Stimulated activated memory B cell treated with anti-CD40 and anti-IgM and Interleukin-4, amounts not matched to agents 10 μg/mL and 1 μg/mL and 100 μg/mL, for 72 hours (primary cell): ENCODE results near the gene PTPN22.

Experiments
- ATAC-seq: fragments of 150-1000 bp; cut with Tn5 transposase; 2 replicates; pipeline ENCODE4 v1.10.0; 2021
- H3K27ac Mint-ChIP-seq: one replicate; pipeline ENCODE4 v1.8.0; 2022; ENCODE audit warnings: mild to moderate bottlenecking, mixed read lengths
- H3K27me3 Mint-ChIP-seq: one replicate; pipeline ENCODE4 v1.8.0; 2022; ENCODE audit warnings: mixed read lengths
- H3K36me3 Mint-ChIP-seq: one replicate; pipeline ENCODE4 v1.8.0; 2022; ENCODE audit warnings: mixed read lengths
- H3K4me1 Mint-ChIP-seq: one replicate; pipeline ENCODE4 v1.8.0; 2022; ENCODE audit warnings: mixed read lengths
- H3K4me3 Mint-ChIP-seq: one replicate; pipeline ENCODE4 v1.8.0; 2022; ENCODE audit warnings: mild to moderate bottlenecking, moderate library complexity, mixed read lengths
- H3K9me3 Mint-ChIP-seq: one replicate; pipeline ENCODE4 v1.8.0; 2022; ENCODE audit warnings: mixed read lengths

The PTPN22 gene

DNA sequence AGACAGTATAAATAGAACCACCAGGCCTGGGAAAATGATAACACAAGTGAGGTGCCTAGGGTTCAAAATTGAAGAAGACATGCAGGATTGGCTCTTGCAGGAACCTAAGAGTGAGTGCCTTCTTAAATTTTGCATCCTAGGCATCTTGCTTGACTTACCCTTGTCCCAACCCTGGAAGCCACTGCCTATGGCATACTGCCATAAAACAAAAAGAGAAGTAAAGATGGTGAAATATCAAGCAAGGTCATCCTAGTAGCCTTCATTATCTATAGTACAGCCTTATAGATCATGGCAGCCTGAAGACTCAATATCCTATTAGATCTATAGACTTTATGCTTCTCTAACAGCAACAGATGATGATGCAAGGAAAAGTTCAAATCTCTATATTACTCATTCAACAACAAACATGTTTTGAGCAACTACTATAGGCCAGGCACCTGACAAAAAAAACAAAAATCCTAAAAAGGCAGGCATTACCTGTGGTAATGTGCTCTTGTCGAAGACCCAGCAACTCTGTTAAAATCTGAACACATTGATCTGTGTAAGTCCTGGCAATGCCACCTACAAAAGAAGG, 26.8 kb upstream of the PTPN22 start:
- H3K27ac Mint-ChIP-seq = no peak overlapping the region
- H3K9me3 Mint-ChIP-seq = no peaks in the 10 kb centered on the region
- no peaks in the 10 kb centered on the region for H3K27me3 Mint-ChIP-seq
- no peak overlapping the region for H3K4me3 Mint-ChIP-seq
- ATAC-seq = no peak
- H3K4me1 Mint-ChIP-seq = peaks cover 22% of the 10 kb centered on the region
- H3K36me3 Mint-ChIP-seq = peaks cover 73% of the 10 kb centered on the region

DNA sequence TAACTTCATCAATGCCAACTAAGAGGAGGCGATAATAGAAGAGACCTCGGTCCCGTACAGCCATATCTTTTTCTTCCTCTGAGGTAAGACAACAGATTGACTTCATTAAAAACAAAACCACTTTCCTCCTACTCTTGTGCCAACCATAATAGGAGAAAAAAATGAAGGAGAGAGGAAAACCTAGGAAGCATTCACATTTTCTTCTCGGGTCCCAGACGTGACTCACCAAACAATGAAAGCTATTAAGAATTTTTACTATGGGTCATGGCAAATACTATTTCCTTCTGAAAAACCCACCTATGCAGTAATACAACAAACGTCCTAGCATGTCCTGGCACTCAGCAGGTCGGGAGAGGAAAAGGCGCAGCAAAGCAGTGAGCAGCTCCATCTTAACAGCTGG, 24.4 kb upstream of the PTPN22 start:
- no peak overlapping the region for H3K27ac Mint-ChIP-seq
- H3K27me3 Mint-ChIP-seq = no peaks in the 10 kb centered on the region
- H3K4me3 Mint-ChIP-seq = no peak overlapping the region
- H3K9me3 Mint-ChIP-seq = no peaks in the 10 kb centered on the region
- H3K4me1 Mint-ChIP-seq = peaks cover 5% of the 10 kb centered on the region
- ATAC-seq = no peak
- peaks cover 54% of the 10 kb centered on the region for H3K36me3 Mint-ChIP-seq

DNA sequence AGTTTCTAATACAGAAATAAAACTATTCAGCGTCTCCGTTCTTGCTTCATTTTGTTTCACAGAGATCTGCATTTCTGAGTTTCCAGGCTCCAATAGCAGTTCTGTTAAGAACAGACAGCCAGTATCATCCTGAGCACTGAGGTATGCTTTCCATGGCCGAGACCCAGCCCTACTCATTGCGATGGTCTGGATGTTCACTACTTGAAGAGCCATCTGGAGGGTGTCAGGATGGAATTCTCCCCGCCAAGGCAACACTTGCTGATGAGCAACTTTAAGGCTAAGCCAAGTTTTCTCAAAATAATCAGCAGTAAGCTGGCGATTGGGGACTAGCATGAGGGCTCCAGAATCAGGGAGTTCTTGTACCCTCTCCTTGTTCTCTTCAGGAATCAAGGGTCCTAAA, 23.6 kb upstream of the PTPN22 start:
- Mint-ChIP-seq H3K27ac (peak overlapping the region; percentile 5), H3K9me3 (no peaks in the 10 kb centered on the region), H3K4me1 (peaks cover 5% of the 10 kb centered on the region), H3K4me3 (no peak overlapping the region), H3K36me3 (peaks cover 57% of the 10 kb centered on the region), H3K27me3 (no peaks in the 10 kb centered on the region)
- no peak for ATAC-seq

DNA sequence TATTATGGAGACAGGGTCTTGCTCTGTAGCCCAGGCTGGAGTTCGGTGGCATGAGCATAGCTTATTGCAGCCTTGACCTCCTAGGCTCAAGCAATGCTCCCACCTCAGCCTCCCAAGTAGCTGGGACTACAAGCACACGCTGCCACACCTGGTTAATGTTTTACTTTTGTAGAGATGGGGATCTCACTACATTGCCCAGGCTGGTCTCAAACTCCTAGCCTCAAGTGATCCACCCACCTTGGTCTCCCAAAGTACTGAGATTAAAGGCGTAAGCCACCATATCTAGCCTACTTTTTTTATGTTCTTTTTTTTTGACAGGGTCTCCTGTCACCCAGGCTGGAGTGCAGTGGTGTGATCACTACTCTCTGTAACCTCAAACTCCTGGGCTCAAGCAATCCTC, 21.8 kb upstream of the PTPN22 start:
- ATAC-seq = no peak
- Mint-ChIP-seq H3K27me3 (no peaks in the 10 kb centered on the region), H3K9me3 (no peaks in the 10 kb centered on the region), H3K4me3 (no peak overlapping the region), H3K36me3 (peaks cover 44% of the 10 kb centered on the region), H3K27ac (peak overlapping the region; percentile 5), H3K4me1 (no peaks in the 10 kb centered on the region)

DNA sequence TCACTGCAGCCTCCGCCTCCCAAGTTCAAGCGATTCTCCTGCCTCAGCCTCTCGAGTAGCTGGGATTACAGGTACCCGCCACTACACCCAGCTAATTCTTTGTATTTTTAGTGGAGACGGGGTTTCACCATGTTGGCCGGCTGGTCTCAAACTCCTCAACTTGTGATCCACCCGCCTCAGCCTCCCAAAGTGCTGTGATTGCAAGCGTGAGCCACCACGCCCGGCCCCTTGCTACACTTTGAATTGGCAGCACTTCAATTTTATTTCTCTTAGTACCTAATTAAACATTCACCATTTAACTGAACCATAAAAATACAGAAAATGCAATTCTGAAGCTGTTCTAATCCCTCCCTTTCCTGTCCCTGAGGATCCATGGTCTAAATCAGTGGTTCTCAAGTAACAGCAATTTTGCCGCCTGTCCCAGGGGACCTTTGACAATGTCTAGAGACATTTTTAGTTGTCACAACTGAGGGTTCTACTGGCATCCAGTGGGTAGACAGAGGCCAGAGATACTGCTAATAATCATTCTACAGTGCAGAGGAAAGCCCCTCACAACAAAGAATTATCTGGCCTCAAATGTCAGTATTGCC, 20.2 kb upstream of the PTPN22 start:
- Mint-ChIP-seq H3K27ac (no peak overlapping the region), H3K4me1 (no peaks in the 10 kb centered on the region), H3K36me3 (peaks cover 32% of the 10 kb centered on the region), H3K27me3 (no peaks in the 10 kb centered on the region), H3K9me3 (no peaks in the 10 kb centered on the region), H3K4me3 (no peak overlapping the region)
- no peak for ATAC-seq

DNA sequence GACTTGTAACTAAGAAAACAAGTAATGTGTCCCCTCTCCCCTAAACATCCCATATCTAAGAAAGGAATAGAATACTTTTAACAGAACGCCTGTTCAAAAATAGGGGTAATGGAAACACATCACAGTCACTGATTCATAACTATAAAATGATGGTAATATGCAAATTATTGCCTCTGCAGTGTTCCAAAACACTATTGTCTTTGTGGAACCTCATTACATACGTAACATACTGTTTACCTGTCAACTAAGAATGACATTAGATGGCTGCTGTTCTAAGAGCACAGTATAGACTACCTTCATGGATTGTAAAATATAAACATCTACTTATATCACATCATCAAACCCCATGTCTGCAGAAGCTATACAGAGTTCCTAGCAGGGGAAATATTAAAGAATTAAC, 19.3 kb upstream of the PTPN22 start:
- Mint-ChIP-seq H3K4me1 (no peaks in the 10 kb centered on the region), H3K27me3 (no peaks in the 10 kb centered on the region), H3K36me3 (peaks cover 29% of the 10 kb centered on the region), H3K27ac (no peak overlapping the region), H3K9me3 (no peaks in the 10 kb centered on the region), H3K4me3 (no peak overlapping the region)
- no peak for ATAC-seq

DNA sequence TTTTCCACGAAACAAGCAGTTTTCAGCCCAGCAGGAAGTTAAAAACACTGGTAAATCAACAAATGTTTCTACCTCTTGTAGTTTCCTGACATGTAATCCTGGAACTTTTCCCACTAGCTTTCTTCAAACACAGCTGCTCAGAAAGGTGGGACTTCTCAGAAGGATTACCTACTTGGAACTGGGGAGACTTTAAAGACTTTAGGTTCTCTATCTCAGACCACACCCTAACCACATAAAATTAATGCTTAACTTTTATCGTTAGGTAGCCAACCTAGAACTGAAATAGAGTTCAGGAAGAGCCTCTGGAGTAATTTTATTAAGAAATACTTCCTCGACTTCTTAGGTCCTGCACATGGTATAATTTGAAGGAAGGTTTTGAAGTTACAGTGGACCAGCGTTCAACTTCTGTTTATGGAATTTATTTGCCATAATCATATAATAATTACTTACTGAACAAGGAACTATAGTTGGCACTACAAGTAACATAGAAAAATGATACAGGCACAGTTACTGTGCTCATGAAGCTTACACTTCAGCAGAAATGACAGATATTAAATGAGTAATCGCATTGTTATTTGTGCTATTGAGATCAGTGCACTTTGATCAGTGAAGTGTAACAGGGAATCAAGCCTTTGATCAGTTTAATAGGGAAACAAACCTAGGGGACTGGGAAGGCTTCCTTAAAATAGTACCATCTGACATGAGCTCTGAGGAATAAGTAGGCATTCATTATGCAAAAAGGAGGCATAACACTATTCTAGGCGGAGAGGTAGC, 16.1 kb upstream of the PTPN22 start, which contains the start of gene BCL2L15:
Gene BCL2L15, minus strand, starts transcription at position 180 of the 774 bp plus-strand sequence. CDS start 206 bp downstream, outside the sequence.
- ATAC-seq = no peak
- Mint-ChIP-seq H3K27ac (no peak within 1 kb of the TSS), H3K27me3 (no peaks in the 10 kb centered on the region), H3K4me3 (no peak within 1 kb of the TSS), H3K36me3 (peaks cover 11% of the 10 kb centered on the region), H3K9me3 (no peaks in the 10 kb centered on the region), H3K4me1 (no peaks in the 10 kb centered on the region)

DNA sequence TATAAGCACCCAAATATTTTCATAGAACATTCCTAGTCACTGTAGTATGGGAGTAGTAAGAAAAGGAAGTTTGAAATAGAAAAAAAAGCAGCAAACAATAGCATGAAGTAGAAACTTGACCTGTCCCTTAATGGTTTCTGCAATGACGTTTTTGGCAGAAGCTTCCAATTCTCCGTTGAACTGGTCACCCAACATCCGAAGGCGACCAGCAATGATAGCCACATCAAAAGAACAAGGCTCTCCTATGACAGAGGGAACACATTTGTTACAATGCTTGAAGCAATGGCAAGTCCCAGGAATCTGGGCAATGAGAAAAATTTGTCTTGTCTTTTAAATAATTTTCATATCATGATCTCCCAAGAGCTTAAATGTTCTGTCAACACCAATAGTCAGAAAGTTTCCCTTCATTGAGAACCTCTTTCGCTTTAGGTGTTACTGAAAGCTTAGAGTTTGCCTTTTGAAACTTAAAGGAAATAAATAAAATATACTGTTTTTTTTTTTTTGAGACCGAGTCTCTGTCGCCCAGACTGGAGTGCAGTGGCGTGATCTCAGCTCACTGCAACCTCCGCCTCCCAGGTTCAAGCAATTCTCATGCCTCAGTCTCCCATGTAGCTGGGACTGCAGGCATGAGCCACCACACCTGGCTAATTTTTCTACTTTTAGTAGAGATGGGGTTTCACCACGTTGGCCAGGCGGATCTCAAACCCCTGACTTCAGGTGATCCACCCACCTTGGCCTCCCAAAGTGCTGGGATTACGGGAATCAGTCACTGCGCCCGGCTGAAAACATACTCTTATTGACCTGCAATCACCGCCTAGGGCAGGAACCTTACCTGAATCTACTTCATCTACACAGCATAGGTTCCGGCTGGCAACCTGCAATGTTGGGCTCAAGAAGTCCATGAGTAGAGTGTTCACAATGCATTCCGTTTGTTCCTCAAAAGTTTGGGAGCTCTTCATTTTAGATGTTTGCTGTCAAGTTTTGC, 15.2 kb upstream of the PTPN22 start:
- Mint-ChIP-seq H3K9me3 (no peaks in the 10 kb centered on the region), H3K27me3 (no peaks in the 10 kb centered on the region), H3K4me3 (no peak overlapping the region), H3K36me3 (peaks cover 11% of the 10 kb centered on the region), H3K4me1 (no peaks in the 10 kb centered on the region), H3K27ac (no peak overlapping the region)
- ATAC-seq = no peak

DNA sequence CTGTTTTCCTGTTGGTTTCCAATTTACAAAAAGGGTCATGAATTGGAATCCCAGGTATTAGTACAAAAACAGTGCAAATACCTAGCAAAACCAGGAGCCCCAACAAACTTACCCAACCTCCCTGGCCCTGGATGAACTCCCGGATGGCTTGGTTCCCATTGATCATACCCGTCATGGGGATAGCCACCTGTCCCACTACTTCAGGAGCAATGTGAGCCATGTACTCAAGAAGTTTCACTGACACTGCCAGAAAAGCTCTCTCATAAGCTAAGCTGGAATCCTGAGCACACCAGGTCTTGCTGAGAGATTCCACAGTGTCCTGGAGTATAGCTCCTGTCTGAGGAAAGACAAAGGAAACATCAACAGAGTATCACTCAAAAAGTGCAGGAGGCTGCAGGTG, 10.1 kb upstream of the PTPN22 start:
- H3K4me1 Mint-ChIP-seq = no peaks in the 10 kb centered on the region
- no peak overlapping the region for H3K27ac Mint-ChIP-seq
- H3K4me3 Mint-ChIP-seq = no peak overlapping the region
- no peaks in the 10 kb centered on the region for H3K9me3 Mint-ChIP-seq
- H3K27me3 Mint-ChIP-seq = no peaks in the 10 kb centered on the region
- no peak for ATAC-seq
- no peaks in the 10 kb centered on the region for H3K36me3 Mint-ChIP-seq

DNA sequence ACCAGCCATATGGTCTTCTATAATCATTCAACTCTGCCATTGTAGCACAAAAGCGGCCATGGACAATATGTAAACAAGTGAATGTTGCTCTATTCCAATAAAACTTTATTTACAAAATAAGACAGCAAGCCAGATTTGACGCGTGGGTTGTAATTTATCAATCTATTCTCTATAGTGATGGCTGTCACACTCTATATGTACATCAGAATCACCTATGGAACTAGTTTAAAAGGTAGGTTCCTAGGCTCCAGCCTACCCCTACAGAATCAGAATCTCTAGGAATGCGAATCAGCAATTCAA, 8.2 kb upstream of the PTPN22 start:
- Mint-ChIP-seq H3K9me3 (no peaks in the 10 kb centered on the region), H3K4me1 (peaks cover 3% of the 10 kb centered on the region), H3K27me3 (no peaks in the 10 kb centered on the region), H3K4me3 (no peak overlapping the region), H3K36me3 (no peaks in the 10 kb centered on the region), H3K27ac (no peak overlapping the region)
- ATAC-seq = no peak

DNA sequence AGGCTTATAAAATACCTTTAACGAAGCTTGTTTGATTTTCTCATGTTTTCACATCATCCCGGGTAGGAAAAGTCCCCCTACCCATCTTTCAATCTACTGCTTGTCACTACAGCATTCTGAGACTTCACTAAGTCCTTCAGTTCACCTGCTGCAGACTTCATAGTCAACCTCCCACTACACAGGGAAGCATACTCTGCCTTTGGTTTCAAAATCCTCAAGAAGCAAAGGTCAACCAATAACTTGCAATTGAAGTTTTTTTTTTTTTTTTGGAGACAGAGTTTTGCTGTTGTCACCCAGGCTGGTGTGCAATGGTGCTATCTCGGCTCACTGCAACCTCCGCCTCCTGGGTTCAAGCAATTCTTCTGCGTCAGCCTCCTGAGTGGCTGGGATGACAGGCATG, 4.7 kb upstream of the PTPN22 start:
- no peaks in the 10 kb centered on the region for H3K9me3 Mint-ChIP-seq
- no peak for ATAC-seq
- H3K4me1 Mint-ChIP-seq = peaks cover 28% of the 10 kb centered on the region
- no peaks in the 10 kb centered on the region for H3K27me3 Mint-ChIP-seq
- no peak overlapping the region for H3K27ac Mint-ChIP-seq
- no peak overlapping the region for H3K4me3 Mint-ChIP-seq
- no peaks in the 10 kb centered on the region for H3K36me3 Mint-ChIP-seq

DNA sequence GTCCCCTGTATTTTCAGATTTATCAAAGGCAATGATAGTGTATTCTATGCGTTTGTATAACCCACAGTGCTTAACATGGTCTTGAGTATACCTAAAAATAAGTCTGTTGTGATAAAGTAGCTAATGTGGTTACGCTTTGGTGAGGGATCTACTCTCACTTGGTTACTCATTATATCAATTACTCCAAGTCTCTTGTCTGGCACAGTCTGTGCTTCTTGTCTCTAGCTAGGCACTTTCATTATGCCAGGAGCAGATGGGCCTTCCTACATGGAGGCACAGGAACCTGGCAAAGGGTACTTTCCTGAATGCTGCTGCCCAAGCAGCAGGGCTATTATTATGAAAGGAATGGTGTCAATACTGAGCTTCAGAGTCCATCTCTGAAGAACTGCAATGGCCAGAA, 4.2 kb upstream of the PTPN22 start:
- peaks cover 28% of the 10 kb centered on the region for H3K4me1 Mint-ChIP-seq
- H3K27me3 Mint-ChIP-seq = no peaks in the 10 kb centered on the region
- no peaks in the 10 kb centered on the region for H3K36me3 Mint-ChIP-seq
- no peak overlapping the region for H3K4me3 Mint-ChIP-seq
- no peaks in the 10 kb centered on the region for H3K9me3 Mint-ChIP-seq
- H3K27ac Mint-ChIP-seq = no peak overlapping the region
- no peak for ATAC-seq

DNA sequence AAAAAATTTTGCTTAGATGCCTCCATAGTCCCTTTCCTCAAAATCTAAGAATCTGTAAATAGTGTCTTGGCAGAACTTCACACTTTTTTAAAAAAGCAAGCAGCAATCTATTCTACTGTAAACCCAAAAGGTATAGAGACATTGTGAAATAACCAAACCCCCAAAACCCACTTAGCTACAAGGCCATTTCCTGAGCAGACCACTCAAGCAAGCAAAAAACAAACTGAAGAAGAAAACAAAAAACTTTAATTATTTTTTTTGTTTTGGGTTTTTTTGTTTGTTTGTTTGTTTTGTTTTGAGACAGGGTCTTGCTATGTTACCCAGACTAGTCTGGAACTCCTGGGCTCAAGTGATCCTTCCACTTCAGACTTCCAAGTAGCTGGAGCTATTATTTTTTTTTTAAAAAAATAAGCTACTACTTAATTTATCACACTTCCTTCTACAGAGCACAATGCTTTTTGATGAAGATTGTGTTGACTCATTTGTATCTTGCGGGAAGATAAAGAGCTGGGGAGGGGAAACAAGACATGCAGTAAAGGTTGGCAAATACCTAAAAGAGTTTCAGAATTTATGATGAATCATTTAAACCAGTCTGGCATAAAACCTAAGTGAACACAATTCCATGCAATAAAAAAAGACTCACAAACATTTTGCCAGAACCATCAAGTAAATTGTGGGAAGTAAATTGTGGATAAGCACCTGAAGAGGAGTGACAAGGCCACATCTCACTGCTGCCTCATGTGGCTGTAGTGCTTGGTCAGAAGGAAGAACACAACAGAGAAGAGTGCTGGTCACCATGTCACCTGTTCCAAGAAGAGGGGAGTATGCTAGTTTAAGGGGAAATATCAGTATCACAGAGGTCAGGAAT, 2.7 kb upstream of the PTPN22 start:
- Mint-ChIP-seq H3K27ac (peak overlapping the region; percentile 50), H3K9me3 (no peaks in the 10 kb centered on the region), H3K4me3 (no peak overlapping the region), H3K27me3 (no peaks in the 10 kb centered on the region), H3K36me3 (no peaks in the 10 kb centered on the region), H3K4me1 (peaks cover 36% of the 10 kb centered on the region)
- ATAC-seq = peak; percentile 69

DNA sequence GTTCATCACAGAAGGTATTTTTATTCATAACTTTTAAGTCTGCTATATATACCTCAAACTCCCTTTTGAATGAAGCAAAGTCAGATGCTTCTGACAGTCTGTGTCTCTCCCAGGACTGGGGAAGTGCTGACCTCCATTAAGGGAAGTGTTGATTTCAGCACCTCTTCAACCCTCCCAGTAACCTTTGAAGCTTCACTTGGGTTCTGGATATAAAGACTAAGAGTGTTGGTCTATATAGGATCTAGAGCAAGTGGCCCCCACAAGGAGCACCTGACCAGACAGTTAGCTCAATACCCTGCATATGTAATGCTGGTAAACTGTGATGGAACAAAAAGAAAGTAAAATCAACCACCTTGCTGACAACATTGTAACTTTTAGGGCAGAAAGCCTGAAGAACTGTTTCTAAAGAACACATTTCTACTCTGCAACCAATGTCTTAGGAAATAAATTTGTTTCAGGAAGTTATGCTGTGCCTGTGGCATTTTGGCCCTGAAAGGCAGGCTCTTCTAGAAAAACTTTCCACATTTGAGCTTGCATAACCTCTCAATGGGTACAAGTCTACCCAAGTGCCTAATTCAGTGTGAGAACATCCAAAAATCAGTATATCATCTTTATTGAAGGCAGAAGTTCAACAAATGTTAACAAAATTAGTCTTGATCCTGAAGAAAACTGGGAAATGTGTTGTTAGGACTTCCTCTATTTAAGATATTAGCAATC, 865 bp upstream of the PTPN22 start:
- Mint-ChIP-seq H3K36me3 (no peaks in the 10 kb centered on the region), H3K4me1 (peaks cover 55% of the 10 kb centered on the region), H3K9me3 (no peaks in the 10 kb centered on the region), H3K27ac (peak overlapping the region; percentile 86), H3K27me3 (no peaks in the 10 kb centered on the region), H3K4me3 (no peak overlapping the region)
- no peak for ATAC-seq
